GM12801 (cell line): ENCODE data around the gene HPN.

Experiments
- CTCF ChIP-seq: IDR thresholded peaks from one replicate; pipeline ENCODE4 v1.5.1; 2011; ENCODE audit warnings: control low read depth; ENCODE audit not compliant: insufficient read length; ENCODE audit errors: extremely low read depth

The HPN gene

DNA sequence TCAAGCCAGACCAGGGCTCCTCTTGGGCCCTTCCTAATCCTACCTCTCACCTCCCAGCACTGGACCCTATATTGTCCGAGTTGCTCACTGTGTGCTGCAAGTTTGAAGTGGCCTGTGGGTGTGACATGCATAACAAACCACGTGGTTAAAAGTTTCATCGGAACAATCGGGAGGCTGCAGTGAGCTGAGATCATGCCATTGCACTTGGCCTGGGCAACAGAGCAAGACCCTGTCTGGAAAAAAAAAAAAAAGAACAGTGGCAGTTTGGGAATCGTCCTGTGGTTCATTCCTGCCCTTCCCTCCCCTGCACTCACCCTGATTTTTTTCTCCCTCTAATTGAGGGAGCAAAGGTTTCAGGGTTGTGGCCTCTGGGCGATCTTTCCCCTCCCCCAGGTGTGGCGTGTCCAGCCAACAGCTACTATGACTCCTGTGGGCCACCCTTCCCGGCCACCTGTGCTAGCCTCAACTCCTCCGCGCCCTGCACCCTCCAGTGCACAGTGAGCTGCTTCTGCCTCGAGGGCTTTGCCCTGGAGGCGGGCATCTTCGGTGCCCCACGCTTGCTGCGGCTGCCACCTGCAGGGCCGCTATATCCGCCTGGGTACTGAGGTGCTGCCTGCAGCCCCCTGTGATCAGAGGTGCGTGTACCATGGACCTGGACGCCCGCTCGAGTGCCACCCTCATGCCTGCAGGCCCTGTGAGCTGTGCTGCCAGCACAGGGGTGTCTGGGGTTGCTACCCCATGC lies 57.8 kb downstream of the HPN start:
- no peak for TF ChIP-seq CTCF

DNA sequence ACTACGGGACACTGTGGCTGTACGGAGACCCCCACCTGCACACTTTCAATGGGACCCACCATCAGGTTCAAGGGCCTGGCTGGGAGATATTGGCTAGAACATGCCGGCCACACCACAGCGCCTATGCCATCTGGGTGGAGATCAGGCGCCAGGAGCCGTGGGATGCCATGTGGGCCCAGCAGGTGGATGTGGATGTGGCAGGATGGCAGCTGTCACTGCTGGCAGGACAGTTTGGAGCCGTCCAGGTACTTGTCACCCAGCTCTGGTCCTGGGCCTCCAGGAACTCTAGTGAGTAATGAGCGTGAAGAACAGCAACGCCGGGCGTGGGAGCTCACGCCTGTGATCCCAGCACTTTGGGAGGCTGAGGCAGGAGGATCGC lies 58.4 kb downstream of the HPN start:
- no peak for TF ChIP-seq CTCF

DNA sequence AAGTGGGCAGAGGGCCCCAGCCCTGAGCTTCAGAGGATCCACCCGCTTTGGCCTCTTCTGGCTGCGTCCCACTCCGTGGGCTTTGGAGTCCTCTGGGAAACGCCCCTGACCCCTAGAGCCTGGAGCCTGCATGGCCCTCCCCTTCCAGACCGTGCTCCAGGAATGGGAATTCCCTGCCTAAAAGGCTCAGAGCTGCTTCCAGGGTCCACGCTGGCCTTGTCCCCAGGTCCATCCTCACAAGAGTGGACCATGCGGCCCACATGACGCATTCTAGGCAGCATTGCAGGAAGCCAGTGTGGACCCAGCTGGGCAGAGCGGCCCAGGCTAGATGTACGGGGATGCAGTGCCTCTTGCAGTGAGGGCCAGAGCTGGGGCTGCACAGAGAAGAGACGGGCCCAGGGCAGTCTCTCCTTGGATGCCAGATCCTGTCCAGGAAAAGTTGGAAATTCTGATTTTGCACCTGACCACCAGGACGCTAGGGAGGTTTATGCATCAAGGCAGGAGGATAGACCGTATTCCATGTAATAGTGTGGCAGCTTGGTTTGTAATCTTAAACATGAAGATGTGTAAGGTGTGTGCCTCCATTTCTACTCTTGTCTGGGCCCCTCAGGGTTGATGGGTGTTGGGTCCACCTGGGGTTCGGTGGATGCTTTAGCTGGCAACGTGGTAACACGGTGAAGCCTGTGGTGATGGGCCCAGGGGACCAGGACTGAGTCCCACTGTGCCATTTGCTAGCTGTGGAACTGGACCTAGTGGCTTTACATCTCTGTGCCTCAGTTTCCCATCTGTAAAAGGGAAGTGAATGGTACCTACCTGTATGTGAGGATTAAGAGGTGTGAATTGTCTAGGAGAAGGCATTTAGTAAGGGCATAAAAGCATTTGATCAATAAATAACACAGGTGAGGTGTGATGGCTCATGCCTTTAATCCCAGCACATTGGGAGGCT lies 59.3 kb downstream of the HPN start:
- TF ChIP-seq CTCF: no peak

DNA sequence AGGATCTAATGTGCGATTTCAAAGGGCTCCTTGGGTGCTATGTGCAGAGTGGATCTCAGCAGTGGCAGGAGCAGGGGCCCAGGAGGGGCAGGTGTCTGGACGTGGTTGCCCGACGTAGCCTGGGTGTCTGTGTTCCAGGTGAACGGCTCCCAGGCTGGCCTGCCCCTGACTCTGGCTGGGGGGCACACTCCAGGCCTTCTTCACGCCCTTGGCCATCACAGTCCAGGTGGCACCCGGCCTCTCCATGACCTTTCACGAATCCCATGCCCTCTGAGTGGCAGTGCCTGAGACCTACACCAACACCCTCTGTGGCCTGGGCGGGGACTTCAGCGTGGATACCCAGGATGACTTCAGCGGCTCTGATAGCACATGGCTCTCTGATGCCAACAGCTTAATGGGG lies 62.8 kb downstream of the HPN start:
- no peak for TF ChIP-seq CTCF

DNA sequence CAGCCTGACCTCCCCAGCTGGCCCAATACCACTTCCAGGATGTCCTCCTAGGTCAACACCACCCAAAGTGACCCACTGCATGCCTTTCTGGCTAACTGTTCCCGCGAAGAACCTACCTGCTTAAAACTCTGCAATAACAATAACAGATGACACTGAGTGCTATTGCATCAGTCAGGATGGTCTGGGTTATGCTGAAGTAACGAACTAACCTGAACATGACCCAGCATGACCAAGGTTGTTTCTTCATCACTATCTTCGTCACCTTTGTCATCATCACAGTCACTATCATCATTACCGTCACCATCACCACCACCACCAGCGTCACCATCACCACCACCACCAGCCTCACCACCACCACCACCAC lies 63.5 kb downstream of the HPN start:
- no peak for TF ChIP-seq CTCF

GRCh38 chr19:35105411-35106290 lies 64.1 kb downstream of the HPN start:
- TF ChIP-seq CTCF: no peak

- TF ChIP-seq CTCF: no peak
Measured at GRCh38 chr19:35106291-35106583, 64.7 kb downstream of the HPN start.
